Measurements from ENCODE around the gene STUB1. TPM values are rescaled to one million over a fixed set of nuclear protein-coding genes. Genes with fewer than 3 reads are reported as not detected.

STUB1 gene
- polyA plus RNA-seq, 1 experiment: 88.8 TPM

GRCh38 chr16:648071-648780, 32.0 kb upstream of the STUB1 start:
- H3K27me3 ChIP-seq (ENCODE audit: control insufficient read depth, insufficient read depth, low read length): no peaks in the 10 kb centered on the region
- H3K9me3 ChIP-seq (ENCODE audit: control insufficient read depth, insufficient read depth, low read length): no peaks in the 10 kb centered on the region; the same call in 1 of the 2 replicates
- H3K4me3 ChIP-seq (ENCODE audit: low read depth, low read length): peak overlapping the region; percentile 67
- DNase-seq (ENCODE audit: low read depth, low spot score): no peak
- POLR2A ChIA-PET: interaction anchor here (0.8 kb wide), 1 partner anchor 11 kb away, joined by 14 read pairs; no protein-coding TSS in a partner anchor
- H3K27ac ChIP-seq (ENCODE audit: low read depth, low read length): peak overlapping the region; percentile 61
- CTCF ChIA-PET: no interaction called here
- TF ChIP-seq CTCF (IDR thresholded peaks at IDR 0.05; ENCODE audit: low read depth, low read length): peak; percentile 29

GRCh38 chr16:648781-649589, 31.2 kb upstream of the STUB1 start, which contains the start of gene WDR90:
TSS of gene WDR90 (plus strand) at chr16:649365. CDS start at chr16:649417, 52 bp downstream.
- H3K4me3 ChIP-seq (ENCODE audit: low read depth, low read length): peak within 1 kb of the TSS; percentile 67
- ChIA-PET POLR2A (interaction anchor here (0.8 to 1.0 kb wide), 2 partner anchors 13 to 110 kb away, joined by 5 to 6 read pairs; partner anchors contain the start of gene METTL26), CTCF (interaction anchor here (0.6 kb wide), 1 partner anchor 9 kb away, joined by 4 read pairs; no protein-coding TSS in a partner anchor)
- TF ChIP-seq CTCF (IDR thresholded peaks at IDR 0.05; ENCODE audit: low read depth, low read length): no peak
- DNase-seq (ENCODE audit: low read depth, low spot score): peak; percentile 65
- H3K27ac ChIP-seq (ENCODE audit: low read depth, low read length): peak within 1 kb of the TSS; percentile 61
- H3K9me3 ChIP-seq (ENCODE audit: control insufficient read depth, insufficient read depth, low read length): no peaks in the 10 kb centered on the region; the same call in 1 of the 2 replicates
- H3K27me3 ChIP-seq (ENCODE audit: control insufficient read depth, insufficient read depth, low read length): no peaks in the 10 kb centered on the region

- Histone ChIP-seq H3K27ac (ENCODE audit: low read depth, low read length) (no peak overlapping the region), H3K4me3 (ENCODE audit: low read depth, low read length) (peak overlapping the region; percentile 67), H3K27me3 (ENCODE audit: control insufficient read depth, insufficient read depth, low read length) (no peaks in the 10 kb centered on the region), H3K9me3 (ENCODE audit: control insufficient read depth, insufficient read depth, low read length) (no peaks in the 10 kb centered on the region; the same call in 1 of the 2 replicates)
- POLR2A ChIA-PET: interaction anchor here (0.8 to 1.0 kb wide), 2 partner anchors 13 to 111 kb away, joined by 5 to 6 read pairs; partner anchors contain the start of gene METTL26
- CTCF ChIA-PET: interaction anchor here (0.6 kb wide), 1 partner anchor 10 kb away, joined by 4 read pairs; no protein-coding TSS in a partner anchor
- no peak for DNase-seq (ENCODE audit: low read depth, low spot score)
- TF ChIP-seq CTCF (IDR thresholded peaks at IDR 0.05; ENCODE audit: low read depth, low read length): no peak
Measured at GRCh38 chr16:649631-650030, 30.6 kb upstream of the STUB1 start.

- H3K4me3 ChIP-seq (ENCODE audit: low read depth, low read length): no peak overlapping the region
- H3K9me3 ChIP-seq (ENCODE audit: control insufficient read depth, insufficient read depth, low read length): no peaks in the 10 kb centered on the region; the same call in 1 of the 2 replicates
- H3K27ac ChIP-seq (ENCODE audit: low read depth, low read length): no peak overlapping the region
- H3K27me3 ChIP-seq (ENCODE audit: control insufficient read depth, insufficient read depth, low read length): no peaks in the 10 kb centered on the region
- no peak for TF ChIP-seq CTCF (IDR thresholded peaks at IDR 0.05; ENCODE audit: low read depth, low read length)
- ChIA-PET CTCF (no interaction called here), POLR2A (interaction anchor here (0.8 kb wide), 1 partner anchor 27 kb away, joined by 3 read pairs; no protein-coding TSS in a partner anchor)
- DNase-seq (ENCODE audit: low read depth, low spot score): no peak
Measured at GRCh38 chr16:651844-652243, 28.4 kb upstream of the STUB1 start.

Data from AG04450 (cell line).